BLaER1 (cell line): ENCODE results near the gene ASAP3.

ENCODE experiments used
- H3K27ac ChIP-seq: shearing (Covaris generic); formaldehyde crosslinking; 2 replicates; pipeline ENCODE4 v1.8.1; 2022
- H3K27me3 ChIP-seq: shearing (Covaris generic); formaldehyde crosslinking; 2 replicates; pipeline ENCODE4 v1.8.1; 2022
- H3K36me3 ChIP-seq: shearing (Covaris generic); formaldehyde crosslinking; 2 replicates; pipeline ENCODE4 v1.8.1; 2022
- H3K4me1 ChIP-seq: shearing (Covaris generic); formaldehyde crosslinking; 2 replicates; pipeline ENCODE4 v1.8.1; 2022
- H3K4me2 ChIP-seq: shearing (Covaris generic); formaldehyde crosslinking; 2 replicates; pipeline ENCODE4 v1.8.1; 2022
- H3K4me3 ChIP-seq: shearing (Covaris generic); formaldehyde crosslinking; 2 replicates; pipeline ENCODE4 v1.8.1; 2022
- H3K9ac ChIP-seq: shearing (Covaris generic); formaldehyde crosslinking; 2 replicates; pipeline ENCODE4 v1.8.1; 2022
- H3K9me3 ChIP-seq: shearing (Covaris generic); formaldehyde crosslinking; 2 replicates; pipeline ENCODE4 v1.8.1; 2022
- H4K20me1 ChIP-seq: shearing (Covaris generic); formaldehyde crosslinking; 2 replicates; pipeline ENCODE4 v1.8.1; 2022
- Cebpa-rat ChIP-seq: shearing (Covaris generic); IDR thresholded peaks from 2 replicates; pipeline ENCODE4 v1.8.1; 2022

ASAP3 gene

DNA sequence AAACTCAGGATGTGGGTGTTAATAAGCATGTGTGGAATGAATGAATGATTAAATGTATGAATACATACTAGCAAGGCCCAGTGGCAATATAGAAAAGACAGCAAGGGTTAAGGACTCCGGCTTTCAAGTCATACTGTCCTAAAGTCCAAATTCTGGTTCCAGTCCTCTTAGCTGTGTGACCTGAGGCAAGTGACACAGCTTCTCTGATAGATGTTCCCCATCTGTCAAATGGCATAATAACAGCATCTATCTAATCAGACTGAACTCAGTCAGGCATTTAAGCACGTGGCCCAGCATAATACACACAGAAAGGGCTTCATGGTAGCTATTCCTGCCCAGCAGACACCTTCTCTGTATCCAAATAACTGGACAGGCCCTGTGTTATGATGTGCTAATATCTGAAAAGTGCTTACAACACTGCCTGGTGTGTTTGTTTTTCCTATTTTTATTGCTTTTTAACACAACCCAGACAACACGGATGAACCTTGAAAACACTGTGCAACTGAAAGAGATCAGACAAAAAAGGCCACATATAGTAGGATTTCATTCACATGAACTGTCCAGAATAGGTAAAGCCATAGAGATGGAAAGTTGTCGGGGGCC is 12.4 kb downstream of the ASAP3 start:
- TF ChIP-seq Cebpa-rat = no peak
- no peak overlapping the region for H3K27ac ChIP-seq

DNA sequence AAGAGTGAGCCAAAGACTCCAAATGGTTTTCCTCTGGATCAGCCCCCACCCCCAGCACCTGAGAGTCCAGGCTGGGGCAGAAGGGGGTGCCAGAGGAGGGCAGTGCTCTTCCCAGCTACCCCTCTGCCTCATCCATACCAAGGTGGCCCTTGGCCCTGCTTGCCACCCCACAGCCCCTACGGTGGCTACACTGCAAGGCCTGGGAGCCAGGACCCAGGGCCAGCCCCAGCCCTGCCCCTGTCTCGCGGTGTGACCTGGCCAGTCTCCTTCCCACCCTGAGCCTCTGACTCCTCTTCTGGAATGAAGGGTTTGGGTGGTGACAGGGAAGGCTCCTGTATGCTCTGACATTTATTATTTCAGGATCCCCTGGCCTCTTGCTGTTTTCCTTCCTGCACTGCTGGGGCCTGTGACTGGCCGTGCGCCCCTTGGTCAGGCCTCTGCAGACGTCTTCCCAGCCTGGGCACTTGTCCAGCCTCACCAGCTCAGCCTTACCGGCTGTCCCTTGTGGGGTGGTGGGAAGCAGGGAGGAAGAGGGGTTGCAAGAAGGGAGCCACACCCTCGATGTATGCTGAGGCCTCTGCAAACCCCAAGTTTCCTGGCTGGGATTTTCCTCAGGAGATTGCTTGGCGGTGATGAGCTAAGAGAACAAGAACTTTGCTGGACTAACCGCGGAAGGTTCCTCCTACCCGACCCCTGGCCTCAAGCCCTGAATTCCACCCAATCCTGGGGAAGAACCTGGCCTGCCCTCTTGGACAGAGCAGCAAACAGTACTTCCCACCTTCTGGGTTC is 13.5 kb downstream of the ASAP3 start:
- H3K9me3 ChIP-seq = no peaks in the 10 kb centered on the region

More for the DNA sequence above, 12.4 kb downstream of the ASAP3 start:
- no peak overlapping the region for H3K9ac ChIP-seq
- no peak overlapping the region for H3K4me2 ChIP-seq
- no peaks in the 10 kb centered on the region for H3K27me3 ChIP-seq
- H3K4me1 ChIP-seq = no peaks in the 10 kb centered on the region
- no peaks in the 10 kb centered on the region for H3K36me3 ChIP-seq
- no peaks in the 10 kb centered on the region for H3K9me3 ChIP-seq
- H3K4me3 ChIP-seq = no peak overlapping the region
- no peaks in the 10 kb centered on the region for H4K20me1 ChIP-seq

DNA sequence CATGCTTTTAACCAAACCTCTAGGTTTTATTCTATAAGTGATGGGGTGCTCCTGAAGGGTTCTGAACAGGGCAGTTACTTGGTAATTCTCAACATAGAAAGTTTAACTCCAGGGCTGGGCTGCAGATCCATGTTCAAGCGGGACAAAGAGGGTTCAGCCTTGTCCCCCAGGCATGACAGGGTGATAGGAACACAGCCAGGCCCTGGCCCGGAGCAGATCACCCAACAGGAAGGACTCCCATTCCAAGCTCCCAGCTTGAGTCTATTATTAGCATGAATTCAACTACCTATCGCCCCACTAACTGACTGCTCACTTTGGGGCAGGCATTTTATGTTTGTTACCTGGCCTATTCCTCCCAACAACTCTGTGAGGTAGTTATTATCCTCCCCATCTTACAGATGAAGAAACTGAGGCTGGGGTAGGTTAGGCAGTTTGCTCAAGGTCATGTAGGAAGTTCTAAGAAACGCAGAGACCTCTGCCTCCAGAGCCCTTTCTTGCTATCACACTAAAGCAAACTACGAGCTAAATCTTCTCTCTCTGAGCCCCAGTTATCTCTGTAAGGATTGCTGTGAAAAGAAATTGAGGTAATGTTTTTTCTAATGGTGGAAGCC is 14.5 kb downstream of the ASAP3 start:
- Histone ChIP-seq H3K4me3 (no peak overlapping the region), H4K20me1 (no peaks in the 10 kb centered on the region), H3K27me3 (no peaks in the 10 kb centered on the region), H3K27ac (no peak overlapping the region), H3K9ac (no peak overlapping the region), H3K4me2 (no peak overlapping the region), H3K9me3 (no peaks in the 10 kb centered on the region), H3K36me3 (no peaks in the 10 kb centered on the region), H3K4me1 (no peaks in the 10 kb centered on the region)
- TF ChIP-seq Cebpa-rat = no peak

More for the DNA sequence above, 13.5 kb downstream of the ASAP3 start:
- Histone ChIP-seq H3K4me3 (no peak overlapping the region), H3K9ac (no peak overlapping the region), H3K36me3 (no peaks in the 10 kb centered on the region), H3K4me2 (no peak overlapping the region), H4K20me1 (no peaks in the 10 kb centered on the region), H3K4me1 (no peaks in the 10 kb centered on the region), H3K27ac (no peak overlapping the region), H3K27me3 (no peaks in the 10 kb centered on the region)
- TF ChIP-seq Cebpa-rat = no peak

DNA sequence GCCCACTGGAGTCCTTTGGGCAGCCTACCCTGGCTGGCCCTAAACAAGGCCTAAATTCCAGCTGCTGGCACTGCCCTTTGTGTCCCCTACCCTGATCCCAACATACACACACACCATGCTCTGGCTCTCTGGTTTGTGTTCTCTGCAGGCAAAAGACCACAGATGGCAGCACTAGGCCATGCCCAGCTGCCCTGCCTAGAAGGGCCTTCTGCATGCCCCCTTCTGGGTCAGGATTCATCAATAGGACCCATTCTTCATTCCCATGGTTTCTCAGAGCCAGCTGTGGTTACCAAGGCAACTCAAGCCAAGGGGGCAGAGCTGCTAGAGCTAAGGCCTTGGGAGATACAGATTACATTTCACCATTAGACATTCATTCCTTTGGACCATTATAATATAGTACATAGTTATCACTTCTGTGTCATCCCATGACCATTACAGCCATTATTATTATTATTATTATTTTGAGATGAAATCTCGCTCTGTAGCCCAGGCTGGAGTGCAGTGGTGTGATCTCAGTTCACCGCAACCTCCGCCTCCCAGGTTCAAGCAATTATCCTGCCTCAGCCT is 17.5 kb downstream of the ASAP3 start:
- no peaks in the 10 kb centered on the region for H3K4me1 ChIP-seq
- H3K9me3 ChIP-seq = no peaks in the 10 kb centered on the region
- TF ChIP-seq Cebpa-rat = no peak
- no peaks in the 10 kb centered on the region for H3K27me3 ChIP-seq
- H3K9ac ChIP-seq = no peak overlapping the region
- H3K27ac ChIP-seq = no peak overlapping the region
- no peak overlapping the region for H3K4me3 ChIP-seq
- no peak overlapping the region for H3K4me2 ChIP-seq
- H4K20me1 ChIP-seq = no peaks in the 10 kb centered on the region
- H3K36me3 ChIP-seq = no peaks in the 10 kb centered on the region

DNA sequence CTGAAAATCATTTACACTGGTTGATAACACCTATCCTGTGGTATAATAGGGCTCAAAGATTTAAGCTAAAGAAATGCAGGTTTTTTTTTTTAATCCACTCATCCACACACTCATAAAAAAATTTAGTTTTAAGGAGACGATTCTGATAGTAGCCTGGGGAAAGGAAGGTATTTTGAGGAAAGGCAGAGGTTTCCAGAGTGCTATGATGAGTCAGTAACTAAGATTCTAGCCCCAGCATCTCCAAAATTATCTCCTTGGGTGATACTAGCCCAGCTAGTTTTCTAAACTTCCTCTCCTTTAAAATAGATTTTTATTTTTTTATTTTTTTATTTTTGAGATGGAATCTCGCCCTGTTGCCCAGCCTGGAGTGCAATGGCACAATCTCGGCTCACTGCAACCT is 20.7 kb downstream of the ASAP3 start:
- no peak overlapping the region for H3K27ac ChIP-seq
- H3K27me3 ChIP-seq = no peaks in the 10 kb centered on the region
- H3K9ac ChIP-seq = no peak overlapping the region
- no peaks in the 10 kb centered on the region for H3K36me3 ChIP-seq
- no peaks in the 10 kb centered on the region for H3K4me1 ChIP-seq
- no peaks in the 10 kb centered on the region for H3K9me3 ChIP-seq
- no peak overlapping the region for H3K4me2 ChIP-seq
- no peak for TF ChIP-seq Cebpa-rat
- no peak overlapping the region for H3K4me3 ChIP-seq
- no peaks in the 10 kb centered on the region for H4K20me1 ChIP-seq

DNA sequence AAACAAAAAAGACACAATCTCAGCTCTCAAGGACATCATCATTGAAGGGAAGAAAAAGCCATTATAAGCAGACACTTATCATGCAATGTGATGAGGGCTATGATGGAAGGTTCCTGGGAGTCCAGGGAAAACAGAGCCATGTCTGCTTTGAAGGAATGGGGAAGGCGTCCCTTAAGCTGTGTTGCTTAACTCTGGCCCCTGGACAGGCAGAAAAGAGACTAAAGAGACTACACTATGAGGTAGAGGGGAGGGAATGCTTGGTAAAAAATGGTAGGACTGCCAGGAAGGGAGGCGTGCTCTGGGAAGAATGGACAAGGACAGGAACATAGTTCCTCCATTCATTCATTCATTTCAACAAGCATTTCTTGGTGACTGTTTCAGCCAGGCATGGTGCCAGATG is 21.2 kb downstream of the ASAP3 start:
- no peak overlapping the region for H3K4me2 ChIP-seq
- no peaks in the 10 kb centered on the region for H3K9me3 ChIP-seq
- no peak overlapping the region for H3K9ac ChIP-seq
- no peaks in the 10 kb centered on the region for H3K36me3 ChIP-seq
- H3K27me3 ChIP-seq = no peaks in the 10 kb centered on the region
- H3K4me1 ChIP-seq = no peaks in the 10 kb centered on the region
- H3K4me3 ChIP-seq = no peak overlapping the region
- H3K27ac ChIP-seq = no peak overlapping the region
- no peaks in the 10 kb centered on the region for H4K20me1 ChIP-seq
- no peak for TF ChIP-seq Cebpa-rat

DNA sequence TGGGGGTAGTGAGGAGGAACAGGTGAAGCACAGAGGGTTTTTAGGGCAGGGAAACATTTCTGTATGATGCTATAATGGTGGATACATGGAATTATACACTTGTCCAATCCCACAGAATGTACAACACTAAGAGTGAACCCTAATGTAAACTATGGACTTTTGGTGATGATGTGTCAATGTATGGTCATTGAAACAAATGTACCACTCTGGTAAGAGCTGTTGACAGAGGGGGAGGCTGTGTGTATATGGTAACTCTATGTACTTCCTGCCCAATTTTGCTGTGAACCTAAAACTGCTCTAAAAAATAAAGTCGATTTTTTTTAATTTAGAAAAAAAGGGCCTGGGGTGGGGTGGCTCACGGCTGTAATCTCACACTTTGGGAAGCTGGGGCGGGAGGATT is 22.9 kb downstream of the ASAP3 start:
- Histone ChIP-seq H3K4me2 (no peak overlapping the region), H3K36me3 (no peaks in the 10 kb centered on the region), H3K4me3 (no peak overlapping the region), H3K27me3 (no peaks in the 10 kb centered on the region), H3K27ac (no peak overlapping the region), H3K9me3 (no peaks in the 10 kb centered on the region), H4K20me1 (peaks cover 5% of the 10 kb centered on the region; the same call in 1 of the 2 replicates), H3K9ac (no peak overlapping the region), H3K4me1 (peaks cover 7% of the 10 kb centered on the region)
- no peak for TF ChIP-seq Cebpa-rat

DNA sequence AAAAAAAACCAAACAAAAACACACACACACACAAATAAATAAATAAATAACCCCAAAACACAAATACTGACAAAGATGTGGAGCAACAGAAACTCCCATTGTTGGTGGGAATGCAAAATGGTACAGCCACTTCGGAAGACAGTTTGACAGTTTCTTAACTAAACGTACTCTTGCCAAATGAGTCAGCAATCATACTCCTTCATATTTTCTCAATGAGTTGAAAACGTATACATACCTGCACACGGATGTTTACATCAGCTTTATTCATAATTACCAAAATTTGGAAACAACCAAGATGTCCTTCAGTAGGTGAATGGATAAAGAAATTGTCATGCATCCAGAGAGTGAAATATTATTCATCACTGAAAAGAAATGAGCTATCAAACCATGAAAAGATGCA is 23.5 kb downstream of the ASAP3 start:
- no peaks in the 10 kb centered on the region for H3K9me3 ChIP-seq
- no peak overlapping the region for H3K27ac ChIP-seq

DNA sequence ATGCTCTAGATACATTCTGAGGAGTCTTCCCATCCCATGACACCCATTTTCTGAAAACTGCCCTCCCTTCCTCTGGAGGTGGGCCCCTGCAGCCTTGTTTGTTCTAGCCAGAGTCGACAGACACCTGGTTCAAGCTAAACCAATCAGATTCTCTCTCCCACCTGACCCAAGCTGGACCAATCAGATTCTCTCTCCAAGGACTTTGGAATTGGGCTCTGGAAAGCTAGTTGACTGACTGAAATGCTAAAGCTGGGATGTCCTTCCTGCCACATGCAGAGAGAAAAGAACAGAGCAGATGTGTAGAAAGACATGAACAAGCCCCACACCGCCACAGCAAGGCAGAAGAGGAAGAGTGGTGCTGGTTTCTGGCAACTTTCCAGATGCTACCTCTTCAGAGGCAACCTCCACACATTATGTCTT is 24.6 kb downstream of the ASAP3 start:
- H3K27me3 ChIP-seq = no peaks in the 10 kb centered on the region
- peaks cover 5% of the 10 kb centered on the region; the same call in 1 of the 2 replicates for H4K20me1 ChIP-seq
- H3K4me2 ChIP-seq = no peak overlapping the region
- no peak overlapping the region for H3K9ac ChIP-seq
- TF ChIP-seq Cebpa-rat = no peak
- no peak overlapping the region for H3K27ac ChIP-seq
- H3K4me3 ChIP-seq = no peak overlapping the region
- no peaks in the 10 kb centered on the region for H3K9me3 ChIP-seq
- no peaks in the 10 kb centered on the region for H3K36me3 ChIP-seq
- H3K4me1 ChIP-seq = peaks cover 13% of the 10 kb centered on the region

More for the DNA sequence above, 23.5 kb downstream of the ASAP3 start:
- H4K20me1 ChIP-seq = peaks cover 5% of the 10 kb centered on the region; the same call in 1 of the 2 replicates
- no peaks in the 10 kb centered on the region for H3K27me3 ChIP-seq
- peaks cover 13% of the 10 kb centered on the region for H3K4me1 ChIP-seq
- no peak overlapping the region for H3K4me2 ChIP-seq
- no peaks in the 10 kb centered on the region for H3K36me3 ChIP-seq
- H3K4me3 ChIP-seq = no peak overlapping the region
- no peak overlapping the region for H3K9ac ChIP-seq
- TF ChIP-seq Cebpa-rat = no peak

DNA sequence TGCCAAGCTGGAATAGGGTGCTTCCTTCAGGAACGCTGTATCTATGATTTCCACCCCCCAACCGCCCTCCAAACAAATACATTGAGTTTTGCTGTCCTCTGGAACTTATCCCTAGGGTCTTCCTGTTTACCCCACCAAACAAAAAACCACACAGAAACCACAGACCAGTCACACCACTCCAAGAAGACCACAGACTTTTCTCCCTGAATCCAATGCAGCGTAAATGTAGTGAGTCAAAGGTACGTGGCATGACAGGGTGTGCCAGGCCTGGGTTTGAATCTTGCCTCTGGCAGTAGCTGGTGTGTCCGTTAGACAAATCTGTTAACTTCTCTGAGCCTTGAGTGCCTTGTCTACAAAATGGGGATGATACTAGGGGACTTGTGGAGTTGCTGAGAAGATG is 27.8 kb downstream of the ASAP3 start:
- no peak for TF ChIP-seq Cebpa-rat
- Histone ChIP-seq H3K27me3 (no peaks in the 10 kb centered on the region), H3K4me3 (no peak overlapping the region), H3K4me1 (peaks cover 35% of the 10 kb centered on the region), H3K9me3 (no peaks in the 10 kb centered on the region), H3K9ac (0 out of 2 replicates have a peak overlapping the region, but pooled peaks have one; percentile 31), H3K27ac (no peak overlapping the region), H3K36me3 (no peaks in the 10 kb centered on the region), H4K20me1 (peaks cover 29% of the 10 kb centered on the region), H3K4me2 (peak overlapping the region; percentile 63)
